Measurements from ENCODE around the gene PLOD2. TPM values are rescaled to one million over a fixed set of nuclear protein-coding genes. Genes with fewer than 3 reads are reported as not detected.

The PLOD2 gene
- total and polyA plus RNA-seq, 2 donors (not counting 1 experiment from before 2014, with no cell fraction given) = not detected

DNA sequence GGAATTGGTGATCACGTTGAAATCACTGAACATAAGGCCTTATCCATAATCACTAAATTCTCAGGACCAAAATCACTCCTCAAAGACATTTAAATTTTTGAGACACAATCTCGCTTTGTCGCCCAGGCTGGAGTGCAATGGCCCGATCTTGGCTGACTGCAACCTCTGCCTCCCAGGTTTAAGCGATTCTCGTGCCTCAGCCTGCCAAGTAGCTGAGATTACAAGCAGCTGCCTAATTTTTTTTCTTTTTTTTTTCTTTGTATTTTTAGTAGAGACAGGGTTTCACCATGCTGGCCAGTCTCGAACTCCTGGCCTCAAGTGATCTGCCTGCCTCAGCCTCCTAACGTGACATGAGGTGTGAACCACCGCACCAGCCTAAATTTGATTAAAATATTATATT, 61.7 kb downstream of the PLOD2 start:
- Histone ChIP-seq H3K27me3 (replicated peaks in 1 of 4; ENCODE audit: control extremely low read depth in 1 of 4, control insufficient read depth in 3 of 4, insufficient read depth in 4 of 4, low read length in 3 of 4) (no peaks in the 10 kb centered on the region), H3K4me3 (ENCODE audit: control extremely low read depth in 1 of 5, extremely low read depth in 1 of 5, insufficient read depth in 1 of 5, low read depth in 2 of 5, low read length in 4 of 5) (no peak overlapping the region), H4K20me1 (ENCODE audit: control insufficient read depth, insufficient read depth, low read length, poor library complexity, severe bottlenecking) (no peaks in the 10 kb centered on the region), H3K36me3 (replicated peaks in 1 of 2; ENCODE audit: control extremely low read depth in 1 of 2, control insufficient read depth in 1 of 2, extremely low read depth in 1 of 2, insufficient read depth in 2 of 2, low read length in 1 of 2) (no peaks in the 10 kb centered on the region), H2AFZ (ENCODE audit: insufficient read depth, low read depth, low read length, poor library complexity, severe bottlenecking) (no peak overlapping the region), H3K4me2 (replicated peaks; ENCODE audit: low read depth, low read length, poor library complexity, severe bottlenecking) (no peak overlapping the region), H3K79me2 (ENCODE audit: control insufficient read depth, insufficient read depth, low read length) (no peaks in the 10 kb centered on the region), H3K9me3 (ENCODE audit: control extremely low read depth in 1 of 3, control insufficient read depth in 2 of 3, insufficient read depth in 1 of 3, low read length in 2 of 3) (no peaks in the 10 kb centered on the region), H3K9ac (ENCODE audit: low read length) (no peak overlapping the region), H3K27ac (ENCODE audit: low read length in 2 of 2) (no peak overlapping the region), H3K4me1 (ENCODE audit: control insufficient read depth in 2 of 2, insufficient read depth in 2 of 2, low read length in 2 of 2) (no peaks in the 10 kb centered on the region)
- CTCF ChIA-PET = interaction anchor here (0.6 kb wide), 1 partner anchor 442 kb away, joined by 4 read pairs; no protein-coding TSS in a partner anchor
- Mint-ChIP-seq H3K9me3 (ENCODE audit: insufficient read depth) (no peaks in the 10 kb centered on the region), H3K27me3 (no peaks in the 10 kb centered on the region), H3K27ac (no peak overlapping the region), H3K4me1 (no peaks in the 10 kb centered on the region), H3K4me3 (no peak overlapping the region)
- ATAC-seq (ENCODE audit: low read depth) (no peak), DNase-seq (no peak)
- POLR2A ChIA-PET = no interaction called here
- TF ChIP-seq, protein P1, sequence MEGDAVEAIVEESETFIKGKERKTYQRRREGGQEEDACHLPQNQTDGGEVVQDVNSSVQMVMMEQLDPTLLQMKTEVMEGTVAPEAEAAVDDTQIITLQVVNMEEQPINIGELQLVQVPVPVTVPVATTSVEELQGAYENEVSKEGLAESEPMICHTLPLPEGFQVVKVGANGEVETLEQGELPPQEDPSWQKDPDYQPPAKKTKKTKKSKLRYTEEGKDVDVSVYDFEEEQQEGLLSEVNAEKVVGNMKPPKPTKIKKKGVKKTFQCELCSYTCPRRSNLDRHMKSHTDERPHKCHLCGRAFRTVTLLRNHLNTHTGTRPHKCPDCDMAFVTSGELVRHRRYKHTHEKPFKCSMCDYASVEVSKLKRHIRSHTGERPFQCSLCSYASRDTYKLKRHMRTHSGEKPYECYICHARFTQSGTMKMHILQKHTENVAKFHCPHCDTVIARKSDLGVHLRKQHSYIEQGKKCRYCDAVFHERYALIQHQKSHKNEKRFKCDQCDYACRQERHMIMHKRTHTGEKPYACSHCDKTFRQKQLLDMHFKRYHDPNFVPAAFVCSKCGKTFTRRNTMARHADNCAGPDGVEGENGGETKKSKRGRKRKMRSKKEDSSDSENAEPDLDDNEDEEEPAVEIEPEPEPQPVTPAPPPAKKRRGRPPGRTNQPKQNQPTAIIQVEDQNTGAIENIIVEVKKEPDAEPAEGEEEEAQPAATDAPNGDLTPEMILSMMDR (IDR thresholded peaks at IDR 0.05) = no peak
- TF ChIP-seq EZH2 (IDR thresholded peaks at IDR 0.05; ENCODE audit: borderline replicate concordance, insufficient read depth, low read depth, low read length, poor library complexity, severe bottlenecking) = no peak
- WGBS (ENCODE audit: insufficient coverage) = 96% methylated on average over 5 of the region's 9 CpGs
- intact Hi-C loops (cut with micrococcal nuclease) = no loop called here

DNA sequence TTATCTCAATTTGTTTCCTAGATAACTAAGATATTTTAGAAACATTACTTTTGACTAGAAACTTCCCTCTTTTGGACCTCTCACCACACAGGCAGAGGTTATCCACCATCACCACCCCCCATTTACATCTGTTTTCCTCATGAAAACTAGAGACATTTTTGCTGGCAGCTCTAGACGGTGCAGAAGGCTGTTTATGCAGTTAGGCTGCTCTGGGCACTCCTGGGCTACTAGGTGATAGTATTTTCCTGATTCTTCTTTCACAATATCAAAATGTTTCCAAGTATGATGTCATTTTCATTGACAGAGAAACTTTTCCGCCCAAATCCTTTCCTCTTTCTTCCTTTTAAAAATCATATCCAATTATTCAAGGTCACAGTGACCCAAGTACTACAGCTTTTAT, 67.1 kb downstream of the PLOD2 start:
- DNase-seq (no peak), ATAC-seq (ENCODE audit: low read depth) (no peak)
- H3K27me3 ChIP-seq (replicated peaks in 1 of 4; ENCODE audit: control extremely low read depth in 1 of 4, control insufficient read depth in 3 of 4, insufficient read depth in 4 of 4, low read length in 3 of 4) = no peaks in the 10 kb centered on the region
- H3K9ac ChIP-seq (ENCODE audit: low read length) = no peak overlapping the region
- no peaks in the 10 kb centered on the region for H3K36me3 ChIP-seq (replicated peaks in 1 of 2; ENCODE audit: control extremely low read depth in 1 of 2, control insufficient read depth in 1 of 2, extremely low read depth in 1 of 2, insufficient read depth in 2 of 2, low read length in 1 of 2)
- Mint-ChIP-seq H3K27me3 (no peaks in the 10 kb centered on the region), H3K9me3 (ENCODE audit: insufficient read depth) (no peaks in the 10 kb centered on the region), H3K4me1 (no peaks in the 10 kb centered on the region), H3K27ac (no peak overlapping the region), H3K4me3 (no peak overlapping the region)
- no peaks in the 10 kb centered on the region for H4K20me1 ChIP-seq (ENCODE audit: control insufficient read depth, insufficient read depth, low read length, poor library complexity, severe bottlenecking)
- no peak overlapping the region for H3K4me2 ChIP-seq (replicated peaks; ENCODE audit: low read depth, low read length, poor library complexity, severe bottlenecking)
- no peak overlapping the region for H2AFZ ChIP-seq (ENCODE audit: insufficient read depth, low read depth, low read length, poor library complexity, severe bottlenecking)
- no peak overlapping the region for H3K4me3 ChIP-seq (ENCODE audit: control extremely low read depth in 1 of 5, extremely low read depth in 1 of 5, insufficient read depth in 1 of 5, low read depth in 2 of 5, low read length in 4 of 5)
- ChIA-PET CTCF (no interaction called here), POLR2A (no interaction called here)
- H3K4me1 ChIP-seq (ENCODE audit: control insufficient read depth in 2 of 2, insufficient read depth in 2 of 2, low read length in 2 of 2) = no peaks in the 10 kb centered on the region
- no peak overlapping the region for H3K27ac ChIP-seq (ENCODE audit: low read length in 2 of 2)
- WGBS (ENCODE audit: insufficient coverage) = 100% methylated on average over 1 of the region's 2 CpGs
- TF ChIP-seq, protein P1 (IDR thresholded peaks at IDR 0.05) = no peak
- TF ChIP-seq EZH2 (IDR thresholded peaks at IDR 0.05; ENCODE audit: borderline replicate concordance, insufficient read depth, low read depth, low read length, poor library complexity, severe bottlenecking) = no peak
- intact Hi-C loops (cut with micrococcal nuclease) = no loop called here
- no peaks in the 10 kb centered on the region for H3K79me2 ChIP-seq (ENCODE audit: control insufficient read depth, insufficient read depth, low read length)
- H3K9me3 ChIP-seq (ENCODE audit: control extremely low read depth in 1 of 3, control insufficient read depth in 2 of 3, insufficient read depth in 1 of 3, low read length in 2 of 3) = no peaks in the 10 kb centered on the region
